DLD1 (cell line): ENCODE results near the gene ZSWIM1.

ENCODE experiments used
- in situ Hi-C: cut with HindIII; loops from 2 replicates; pipeline ENCODE4 v1.10.0; 2017; ENCODE audit warnings: low sequenced_read_pairs

ZSWIM1 gene

DNA sequence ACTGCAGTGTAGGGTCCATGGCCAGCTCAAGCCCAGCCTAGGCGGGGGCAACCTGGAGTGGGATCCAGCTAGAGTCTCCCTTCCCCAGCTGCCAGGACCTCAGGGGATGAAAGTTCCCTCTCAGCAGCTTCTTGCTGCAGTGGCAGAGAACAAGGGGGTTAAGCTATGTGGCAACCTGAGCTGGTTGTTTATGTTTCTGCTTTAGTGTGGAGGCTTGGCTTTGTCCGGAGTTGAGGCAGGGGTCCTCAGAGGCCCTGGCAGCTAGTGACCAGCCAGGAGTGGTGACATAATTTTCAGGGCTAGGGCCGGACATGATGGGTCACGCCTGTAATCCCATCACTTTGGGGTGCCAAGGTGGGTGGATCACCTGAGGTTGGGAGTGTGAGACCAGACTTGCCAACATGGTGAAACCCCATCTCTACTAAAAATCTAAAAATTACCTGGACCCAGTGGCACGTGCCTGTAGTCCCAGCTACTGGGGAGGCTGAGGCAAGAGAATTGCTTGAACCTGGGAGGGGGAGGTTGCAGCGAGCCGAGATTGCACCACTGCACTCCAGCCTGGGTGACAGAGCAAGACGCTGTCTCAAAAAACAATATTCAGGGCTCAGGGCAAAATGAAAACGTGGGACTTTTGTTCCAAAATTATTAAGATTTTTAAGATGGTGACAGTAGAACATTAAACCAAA, 44.9 kb downstream of the ZSWIM1 start:
- in situ Hi-C loops = loop anchor here (25.0 kb wide), 1 partner anchor 114 kb away; the partner anchor contains the start of gene UBE2C

- in situ Hi-C loops = loop anchor here (25.0 kb wide), 1 partner anchor 114 kb away; the partner anchor contains the start of gene UBE2C
Measured at GRCh38 chr20:45926731-45927070, 45.7 kb downstream of the ZSWIM1 start.

DNA sequence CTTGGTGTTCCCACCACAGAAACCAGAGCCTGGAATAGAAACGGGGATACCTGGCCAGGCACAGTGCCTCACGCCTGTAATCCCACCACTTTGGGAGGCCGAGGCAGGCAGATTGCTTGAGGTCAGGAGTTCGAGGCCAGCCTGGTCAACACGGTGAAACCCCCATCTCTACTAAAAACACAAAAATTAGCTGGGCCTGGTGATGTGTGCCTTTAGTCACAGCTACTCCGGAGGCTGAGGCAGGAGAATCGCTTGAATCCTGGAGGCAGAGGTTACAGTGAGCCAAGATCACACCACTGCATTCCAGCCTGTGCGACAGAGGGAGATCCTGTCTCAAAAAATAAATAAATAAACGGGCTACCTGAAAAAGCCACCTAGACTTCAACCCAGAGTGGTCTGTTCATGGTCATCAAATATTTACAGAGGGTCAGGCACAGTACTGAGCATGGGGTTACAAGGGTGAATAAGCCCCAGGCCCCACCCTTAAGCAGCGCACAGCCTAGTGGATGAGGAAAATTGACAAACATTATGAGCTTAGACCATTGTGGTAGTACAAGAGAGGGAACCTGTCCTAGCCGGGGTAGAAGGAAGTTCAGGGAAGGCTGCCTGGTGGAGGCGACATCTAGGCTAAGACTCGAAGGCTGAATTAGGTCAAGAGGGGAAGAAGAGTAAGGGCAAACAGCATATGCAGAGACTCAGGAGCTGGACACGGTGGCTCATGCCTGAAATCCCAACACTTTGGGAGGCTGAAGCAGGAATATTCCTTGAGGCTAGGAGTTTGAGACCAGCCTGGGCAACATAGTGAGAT, 46.2 kb downstream of the ZSWIM1 start:
- in situ Hi-C loops = loop anchor here (25.0 kb wide), 1 partner anchor 115 kb away; the partner anchor contains the start of gene UBE2C

DNA sequence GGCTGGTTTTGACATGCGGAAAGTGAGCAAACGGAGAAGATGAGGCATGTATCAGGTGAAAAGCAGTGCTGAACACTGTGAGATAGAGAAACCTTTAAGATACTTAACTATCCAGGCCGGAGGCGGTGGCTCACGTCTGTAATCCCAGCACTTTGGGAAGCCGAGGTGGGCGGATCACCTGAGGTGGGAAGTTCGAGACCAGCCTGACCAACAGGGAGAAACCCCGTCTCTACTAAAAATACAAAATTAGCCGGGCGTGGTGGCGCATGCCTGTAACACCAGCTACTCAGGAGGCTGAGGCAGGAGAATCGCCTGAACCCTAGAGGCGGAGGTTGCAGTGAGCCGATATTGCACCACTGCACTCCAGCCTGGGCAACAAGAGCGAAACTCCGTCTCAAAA, 50.7 kb downstream of the ZSWIM1 start:
- in situ Hi-C loops = loop anchor here (25.0 kb wide), 1 partner anchor 119 kb away; the partner anchor contains the start of gene UBE2C

DNA sequence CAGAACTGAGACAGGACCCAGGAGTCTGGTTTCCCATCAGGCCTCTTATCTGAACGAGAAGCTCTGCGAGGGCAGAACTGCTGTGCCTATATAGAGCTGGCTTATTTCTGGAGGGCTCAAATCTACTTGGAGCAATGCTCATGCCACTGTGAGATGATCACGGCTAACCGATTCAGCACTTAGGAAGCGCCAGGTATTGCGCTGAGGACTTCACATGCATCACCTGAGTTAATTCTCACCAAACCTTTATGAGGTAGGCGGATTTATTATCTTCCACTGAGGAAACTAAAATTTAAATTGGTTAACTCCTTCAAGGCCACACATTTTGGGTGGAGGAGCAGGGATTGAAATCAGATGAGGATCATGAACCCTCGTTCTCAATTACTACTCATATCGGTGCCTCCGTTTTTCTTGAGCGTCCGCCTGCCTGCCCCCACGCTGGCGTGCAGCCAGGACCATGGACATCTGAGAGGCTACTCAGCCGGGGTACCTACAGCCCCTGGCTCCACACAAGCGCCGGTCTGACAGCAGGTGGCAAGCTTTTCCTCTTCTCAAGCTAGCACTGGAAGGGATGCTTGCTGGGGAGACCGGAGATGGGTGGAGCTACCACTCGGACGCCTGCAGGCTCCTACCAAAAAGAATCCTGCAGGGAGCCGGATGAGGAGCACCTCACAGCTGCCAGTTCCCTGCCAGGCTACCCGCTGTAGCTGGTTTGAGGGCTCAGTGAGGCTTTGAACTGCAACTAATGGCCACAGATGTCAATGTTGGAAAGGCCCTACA, 52.4 kb downstream of the ZSWIM1 start:
- in situ Hi-C loops = loop anchor here (25.0 kb wide), 1 partner anchor 121 kb away; the partner anchor contains the start of gene UBE2C

DNA sequence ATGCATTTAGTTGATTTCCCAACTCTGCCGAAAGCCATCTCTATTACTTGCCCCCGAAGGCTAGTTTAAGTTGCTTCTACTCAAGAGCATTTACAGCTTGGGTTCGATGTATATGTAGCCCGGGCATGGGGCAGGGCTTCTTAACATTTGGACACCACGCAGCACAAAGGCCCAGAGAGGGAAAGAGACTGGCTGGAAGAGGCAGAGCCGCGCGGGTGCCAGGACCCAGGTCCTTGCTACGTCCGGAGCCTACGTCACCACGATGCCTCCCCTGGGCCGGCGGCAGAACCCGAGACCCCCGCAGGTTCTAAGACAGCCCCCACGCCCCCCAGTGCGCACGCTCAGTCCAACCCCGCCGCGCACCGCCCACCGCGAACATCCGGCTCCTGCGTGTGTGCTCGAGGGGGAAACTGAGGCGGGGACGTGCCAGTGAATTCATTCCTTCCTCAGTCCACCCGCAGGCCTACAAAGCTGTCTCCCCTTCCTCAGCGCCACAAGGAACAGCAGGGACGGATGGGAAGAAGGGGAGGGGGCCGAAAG, 53.1 kb downstream of the ZSWIM1 start:
- in situ Hi-C loops = loop anchor here (25.0 kb wide), 1 partner anchor 122 kb away; the partner anchor contains the start of gene UBE2C
